CD14-positive monocyte (primary cell): Measurements from ENCODE around the gene DPM3. TPM values are rescaled to one million over a fixed set of nuclear protein-coding genes. Genes with fewer than 3 reads are reported as not detected.

ENCODE experiments used
- DNase-seq, 3 donors: peaks; one replicate each; pipeline ENCODE4 v3.0.0-alpha.2; 2011 to 2022
- H2AFZ ChIP-seq: 2 replicates; pipeline ENCODE4 v1.6.0; 2012; ENCODE audit warnings: mild to moderate bottlenecking, low read depth, low read length, inconsistent platforms; ENCODE audit not compliant: insufficient read depth, poor library complexity, severe bottlenecking
- H3K27ac ChIP-seq, 2 donors: 1 replicate in 1 of 2; 2 replicates in 1 of 2; pipeline ENCODE4 v1.5.1; 2012 to 2013; ENCODE audit warnings: low read length in 2 of 2, control low read depth in 1 of 2, inconsistent platforms in 1 of 2, low read depth in 1 of 2, mild to moderate bottlenecking in 1 of 2
- H3K27me3 ChIP-seq, 2 donors: one replicate each; pipeline versions ENCODE4 v1.6.0 to v1.6.1; 2011 to 2013; ENCODE audit warnings: low read length in 2 of 2; ENCODE audit not compliant: control insufficient read depth in 2 of 2, insufficient read depth in 2 of 2
- H3K36me3 ChIP-seq, 2 donors: replicated peaks in 1 of 2; 1 replicate in 1 of 2; 2 replicates in 1 of 2; pipeline versions ENCODE4 v1.5.1 to v1.6.1; 2012 to 2013; ENCODE audit warnings: low read length in 2 of 2, control low read depth in 1 of 2, inconsistent platforms in 1 of 2, mild to moderate bottlenecking in 1 of 2; ENCODE audit not compliant: insufficient read depth in 2 of 2, control insufficient read depth in 1 of 2
- H3K4me1 ChIP-seq, 2 donors: 1 replicate in 1 of 2; 2 replicates in 1 of 2; pipeline versions ENCODE4 v1.5.1 to v1.6.1; 2012 to 2013; ENCODE audit warnings: low read length in 2 of 2, control low read depth in 1 of 2, inconsistent platforms in 1 of 2, mild to moderate bottlenecking in 1 of 2, moderate library complexity in 1 of 2; ENCODE audit not compliant: insufficient read depth in 2 of 2, control insufficient read depth in 1 of 2
- H3K4me2 ChIP-seq: replicated peaks from 2 replicates; pipeline ENCODE3; 2012; ENCODE audit warnings: low read length, moderate library complexity, mild to moderate bottlenecking; ENCODE audit not compliant: poor library complexity, severe bottlenecking; ENCODE audit errors: extremely low read depth
- H3K4me3 ChIP-seq, 3 experiments: fragments of 200-600 bp in 1 of 3; sonication (generic) in 1 of 3; replicated peaks in 1 of 3; 1 replicate in 2 of 3; 2 replicates in 1 of 3; pipeline ENCODE4 v1.5.1; 2011 to 2013; ENCODE audit warnings: low read length in 3 of 3, mild to moderate bottlenecking in 3 of 3, control low read depth in 2 of 3, low read depth in 2 of 3, inconsistent platforms in 1 of 3, moderate library complexity in 1 of 3
- H3K79me2 ChIP-seq: 2 replicates; pipeline ENCODE4 v1.6.0; 2012; ENCODE audit warnings: mild to moderate bottlenecking, control low read depth, inconsistent platforms, low read length, moderate library complexity; ENCODE audit not compliant: insufficient read depth
- H3K9ac ChIP-seq: 2 replicates; pipeline ENCODE4 v1.6.0; 2017; ENCODE audit warnings: low read length, mild to moderate bottlenecking; ENCODE audit not compliant: insufficient read depth, poor library complexity, severe bottlenecking
- H3K9me3 ChIP-seq, 2 donors: replicated peaks in 1 of 2; 1 replicate in 1 of 2; 2 replicates in 1 of 2; pipeline versions ENCODE4 v1.5.1 to v1.6.1; 2012 to 2013; ENCODE audit warnings: low read length in 2 of 2, control low read depth in 1 of 2; ENCODE audit not compliant: control insufficient read depth in 1 of 2, insufficient read depth in 1 of 2
- H4K20me1 ChIP-seq: 2 replicates; pipeline ENCODE4 v1.6.0; 2012; ENCODE audit warnings: mild to moderate bottlenecking, low read length, control low read depth, moderate library complexity; ENCODE audit not compliant: insufficient read depth
- H3K27ac Mint-ChIP-seq, 7 donors: one replicate each; pipeline ENCODE4 v1.8.0; 2020; ENCODE audit warnings: mild to moderate bottlenecking in 7 of 7, mixed read lengths in 7 of 7, moderate library complexity in 6 of 7, inconsistent platforms in 2 of 7
- H3K27me3 Mint-ChIP-seq, 3 donors: one replicate each; pipeline ENCODE4 v1.8.0; 2021 to 2022; ENCODE audit warnings: low read depth in 3 of 3, mild to moderate bottlenecking in 3 of 3, mixed read lengths in 3 of 3, moderate library complexity in 3 of 3, inconsistent platforms in 1 of 3
- H3K36me3 Mint-ChIP-seq, 2 donors: one replicate each; pipeline ENCODE4 v1.8.0; 2020; ENCODE audit warnings: mixed read lengths in 2 of 2, inconsistent platforms in 1 of 2, mild to moderate bottlenecking in 1 of 2
- H3K4me1 Mint-ChIP-seq: one replicate; pipeline ENCODE4 v1.8.0; 2020; ENCODE audit warnings: mild to moderate bottlenecking, mixed read lengths
- H3K4me3 Mint-ChIP-seq, 2 donors: one replicate each; pipeline ENCODE4 v1.8.0; 2020; ENCODE audit warnings: mild to moderate bottlenecking in 2 of 2, mixed read lengths in 2 of 2, moderate library complexity in 1 of 2
- H3K9me3 Mint-ChIP-seq, 7 donors: one replicate each; pipeline ENCODE4 v1.8.0; 2020 to 2022; ENCODE audit warnings: mixed read lengths in 7 of 7, mild to moderate bottlenecking in 6 of 7, moderate library complexity in 6 of 7, inconsistent platforms in 2 of 7
- CTCF ChIP-seq: fragments of 200-600 bp; IDR thresholded peaks from one replicate; pipeline ENCODE4 v1.8.0; 2022; ENCODE audit warnings: antibody characterized with exemption, mild to moderate bottlenecking
- WGBS: methylation state at CpG from one replicate; pipeline ENCODE4 v1.1.5; 2013; ENCODE audit warnings: missing lambda C conversion rate; ENCODE audit not compliant: insufficient coverage; 5-methylcytosine and 5-hydroxymethylcytosine counted together
- intact Hi-C, 2 donors: fragments of 100-400 bp; cut with micrococcal nuclease; formaldehyde crosslinking; loops; one replicate each; pipeline versions ENCODE4 v1.15.0 to v1.15.1; 2023
- polyA plus RNA-seq, 3 donors: library from polyadenylated mRNA; depleted of rRNA in 1 of 3; unstranded in 2 of 3; stranded (reverse) in 1 of 3; fragments of 300-500 nt in 2 of 3; fragments of >200 nt in 1 of 3; fragmentation: Illumina TruSeq in 2 of 3; gene quantifications; 1 replicate in 2 of 3; 2 replicates in 1 of 3; pipeline ENCODE4 v1.2.3, GENCODE V29; 2012 to 2021

Gene DPM3
- polyA plus RNA-seq, 3 donors = 99.9 to 141 (median 105) TPM

GRCh38 chr1:155117610-155118009 is 22.7 kb downstream of the DPM3 start:
- Histone ChIP-seq H3K9ac (no peak overlapping the region), H4K20me1 (no peaks in the 10 kb centered on the region), H3K9me3 (no peaks in the 10 kb centered on the region), H3K36me3 (no peaks in the 10 kb centered on the region), H3K4me3 (no peak overlapping the region), H3K4me2 (no peak overlapping the region), H2AFZ (no peak overlapping the region), H3K27ac (no peak overlapping the region), H3K4me1 (no peaks in the 10 kb centered on the region), H3K79me2 (no peaks in the 10 kb centered on the region), H3K27me3 (peaks cover 0 to 5% of the 10 kb centered on the region in 2 donors)
- H3K9me3 Mint-ChIP-seq = peaks cover 0 to 3% (median 0%) of the 10 kb centered on the region in 7 donors
- H3K36me3 Mint-ChIP-seq = no peaks in the 10 kb centered on the region
- H3K27ac Mint-ChIP-seq = peak overlapping the region in 1 of 7 donors; percentile 33
- 94% methylated on average over 2 of the region's 4 CpGs for WGBS
- TF ChIP-seq CTCF = no peak
- H3K4me3 Mint-ChIP-seq = no peak overlapping the region
- DNase-seq = no peak
- peaks cover 5 to 29% (median 7%) of the 10 kb centered on the region in 3 donors for H3K27me3 Mint-ChIP-seq
- no peaks in the 10 kb centered on the region for H3K4me1 Mint-ChIP-seq
- intact Hi-C loops = no loop called here

- Histone ChIP-seq H3K27ac (no peak overlapping the region), H2AFZ (no peak overlapping the region), H3K36me3 (no peaks in the 10 kb centered on the region), H3K27me3 (peaks cover 0 to 5% of the 10 kb centered on the region in 2 donors), H3K9ac (no peak overlapping the region), H3K4me1 (no peaks in the 10 kb centered on the region), H3K4me3 (no peak overlapping the region), H4K20me1 (no peaks in the 10 kb centered on the region), H3K4me2 (no peak overlapping the region), H3K79me2 (no peaks in the 10 kb centered on the region), H3K9me3 (no peaks in the 10 kb centered on the region)
- TF ChIP-seq CTCF = no peak
- whole genome bisulfite sequencing = 0% methylated on average over 1 of the region's 5 CpGs
- intact Hi-C loops = no loop called here
- DNase-seq = no peak
- Mint-ChIP-seq H3K4me1 (no peaks in the 10 kb centered on the region), H3K36me3 (no peaks in the 10 kb centered on the region), H3K27ac (no peak overlapping the region), H3K9me3 (peaks cover 0 to 3% (median 0%) of the 10 kb centered on the region in 7 donors), H3K27me3 (peaks cover 2 to 25% (median 7%) of the 10 kb centered on the region in 3 donors), H3K4me3 (no peak overlapping the region)
Measured at GRCh38 chr1:155116113-155116764, 24.1 kb downstream of the DPM3 start.
